HepG2 (cell line): ENCODE results near the gene PDK2. TPM values are rescaled to one million over a fixed set of nuclear protein-coding genes. Genes with fewer than 3 reads are reported as not detected.

Experiments
- BRD4 ChIP-seq: sonication (generic); formaldehyde crosslinking; IDR thresholded peaks from 2 replicates; pipeline ENCODE4 v1.4.0; 2020; ENCODE audit warnings: missing genetic modification reagents
- FOXA3 ChIP-seq: IDR thresholded peaks from 2 replicates; pipeline ENCODE4 v1.6.1; 2016; ENCODE audit warnings: missing genetic modification reagents, missing compliant biosample characterization
- GATA4 ChIP-seq: sonication (generic); IDR thresholded peaks from 2 replicates; pipeline ENCODE4 v1.6.1; 2016; ENCODE audit warnings: antibody characterized with exemption, low read depth, borderline replicate concordance
- HNRNPLL ChIP-seq: fragments of 200-400 bp; formaldehyde crosslinking; IDR thresholded peaks from 2 replicates; pipeline ENCODE4 v1.6.1; 2017; ENCODE audit warnings: mild to moderate bottlenecking, low read depth, low read length; ENCODE audit not compliant: poor library complexity, severe bottlenecking
- KDM2A ChIP-seq: sonication (generic); formaldehyde crosslinking; IDR thresholded peaks from 2 replicates; pipeline ENCODE4 v1.4.0; 2020; ENCODE audit warnings: low read depth, missing genetic modification reagents, borderline replicate concordance
- POLR2A ChIP-seq, 2 experiments: IDR thresholded peaks; 2 replicates each; pipeline ENCODE4 v1.6.1; 2011; ENCODE audit warnings: low read depth in 2 of 2, low read length in 2 of 2, mild to moderate bottlenecking in 1 of 2, moderate library complexity in 1 of 2; ENCODE audit not compliant: insufficient read depth in 1 of 2
- RBFOX2 ChIP-seq: fragments of 200-400 bp; formaldehyde crosslinking; IDR thresholded peaks from 2 replicates; pipeline ENCODE4 v1.6.1; 2017; ENCODE audit warnings: low read depth, mild to moderate bottlenecking, low read length
- RXRA ChIP-seq: sonication (generic); formaldehyde crosslinking; IDR thresholded peaks from 2 replicates; pipeline ENCODE4 v1.5.1; 2020; ENCODE audit warnings: missing genetic modification reagents
- SMARCE1 ChIP-seq: fragments of 450-650 bp; IDR thresholded peaks from 2 replicates; pipeline ENCODE4 v1.6.1; 2017; ENCODE audit warnings: borderline replicate concordance
- SNAPC2 ChIP-seq: sonication (generic); formaldehyde crosslinking; IDR thresholded peaks from 2 replicates; pipeline ENCODE4 v1.8.1; 2022; ENCODE audit warnings: mild to moderate bottlenecking, missing genetic modification reagents
- TOE1 ChIP-seq: sonication (generic); formaldehyde crosslinking; IDR thresholded peaks from 2 replicates; pipeline ENCODE4 v1.4.0; 2020; ENCODE audit warnings: mild to moderate bottlenecking, missing genetic modification reagents
- TOPORS ChIP-seq: sonication (generic); formaldehyde crosslinking; IDR thresholded peaks from 2 replicates; pipeline ENCODE4 v1.8.0; 2023; ENCODE audit warnings: mild to moderate bottlenecking, missing genetic modification reagents
- XRCC5 ChIP-seq: fragments of 200-400 bp; formaldehyde crosslinking; optimal IDR thresholded peaks from 2 replicates; pipeline ENCODE3; 2017; ENCODE audit warnings: mild to moderate bottlenecking, low read length
- ZFY ChIP-seq: sonication (generic); formaldehyde crosslinking; IDR thresholded peaks from 2 replicates; pipeline ENCODE4 v1.4.0; 2020; ENCODE audit warnings: missing genetic modification reagents
- ZNF121 ChIP-seq: sonication (generic); formaldehyde crosslinking; IDR thresholded peaks from 2 replicates; pipeline ENCODE4 v1.5.0; 2020; ENCODE audit warnings: mild to moderate bottlenecking, missing genetic modification reagents
- ZNF136 ChIP-seq: sonication (generic); formaldehyde crosslinking; IDR thresholded peaks from 2 replicates; pipeline ENCODE4 v1.8.1; 2022; ENCODE audit warnings: low read depth, mild to moderate bottlenecking, moderate library complexity, missing genetic modification reagents
- ZNF24 ChIP-seq: fragments of 450-650 bp; IDR thresholded peaks from 2 replicates; pipeline ENCODE4 v1.6.1; 2017; ENCODE audit warnings: antibody characterized with exemption, mild to moderate bottlenecking
- ZNF589 ChIP-seq: sonication (generic); formaldehyde crosslinking; conservative IDR thresholded peaks from 2 replicates; pipeline ENCODE4 v1.8.0; 2022; ENCODE audit warnings: mild to moderate bottlenecking, moderate library complexity, missing genetic modification reagents
- ZNF614 ChIP-seq: IDR thresholded peaks from 2 replicates; pipeline ENCODE4 v1.6.1; 2018; ENCODE audit warnings: missing biosample characterization, missing genetic modification reagents, inconsistent platforms, borderline replicate concordance
- ZNF850 ChIP-seq: sonication (generic); formaldehyde crosslinking; conservative IDR thresholded peaks from 2 replicates; pipeline ENCODE4 v1.9.0; 2021; ENCODE audit warnings: mild to moderate bottlenecking, missing genetic modification reagents
- polyA plus RNA-seq, 8 experiments: library from polyadenylated mRNA; depleted of rRNA in 3 of 8; stranded (reverse) in 7 of 8; unstranded in 1 of 8; fragments of >200 nt; fragmentation: Illumina TruSeq in 4 of 8; extraction: Trizol in 4 of 8; gene quantifications; 2 replicates each; pipeline versions ENCODE4 v1.2.1 to v1.2.3, GENCODE V29; 2011 to 2016; ENCODE audit warnings: low read depth in 4 of 8, missing spikeins in 1 of 8, mixed read lengths in 1 of 8; ENCODE audit not compliant: insufficient read depth in 1 of 8
- total RNA-seq, 5 experiments: library from RNA; depleted of rRNA; stranded (reverse); fragments of >200 nt; fragmentation: Illumina TruSeq; extraction: Trizol; gene quantifications; 2 replicates each; pipeline ENCODE4 v1.2.3, GENCODE V29; 2016; ENCODE audit warnings: low read depth in 1 of 5
- TF ChIP-seq, protein P1 (sequence below): IDR thresholded peaks from 2 replicates; pipeline ENCODE4 v1.6.1; 2016; ENCODE audit warnings: missing compliant biosample characterization, missing genetic modification reagents, borderline replicate concordance
- TF ChIP-seq, protein P2 (sequence below): sonication (generic); formaldehyde crosslinking; IDR thresholded peaks from 2 replicates; pipeline ENCODE4 v1.4.0; 2020; ENCODE audit warnings: missing genetic modification reagents, borderline replicate concordance
- TF ChIP-seq, protein P3 (sequence below): sonication (generic); formaldehyde crosslinking; IDR thresholded peaks from 2 replicates; pipeline ENCODE4 v1.8.1; 2023; ENCODE audit warnings: mild to moderate bottlenecking, missing genetic modification reagents

PDK2 gene
- total and polyA plus RNA-seq, 2 of the 13 experiments (the other 11 are each of a cell fraction or from before 2014, with no cell fraction given), result 18.5 to 59.7 TPM

DNA sequence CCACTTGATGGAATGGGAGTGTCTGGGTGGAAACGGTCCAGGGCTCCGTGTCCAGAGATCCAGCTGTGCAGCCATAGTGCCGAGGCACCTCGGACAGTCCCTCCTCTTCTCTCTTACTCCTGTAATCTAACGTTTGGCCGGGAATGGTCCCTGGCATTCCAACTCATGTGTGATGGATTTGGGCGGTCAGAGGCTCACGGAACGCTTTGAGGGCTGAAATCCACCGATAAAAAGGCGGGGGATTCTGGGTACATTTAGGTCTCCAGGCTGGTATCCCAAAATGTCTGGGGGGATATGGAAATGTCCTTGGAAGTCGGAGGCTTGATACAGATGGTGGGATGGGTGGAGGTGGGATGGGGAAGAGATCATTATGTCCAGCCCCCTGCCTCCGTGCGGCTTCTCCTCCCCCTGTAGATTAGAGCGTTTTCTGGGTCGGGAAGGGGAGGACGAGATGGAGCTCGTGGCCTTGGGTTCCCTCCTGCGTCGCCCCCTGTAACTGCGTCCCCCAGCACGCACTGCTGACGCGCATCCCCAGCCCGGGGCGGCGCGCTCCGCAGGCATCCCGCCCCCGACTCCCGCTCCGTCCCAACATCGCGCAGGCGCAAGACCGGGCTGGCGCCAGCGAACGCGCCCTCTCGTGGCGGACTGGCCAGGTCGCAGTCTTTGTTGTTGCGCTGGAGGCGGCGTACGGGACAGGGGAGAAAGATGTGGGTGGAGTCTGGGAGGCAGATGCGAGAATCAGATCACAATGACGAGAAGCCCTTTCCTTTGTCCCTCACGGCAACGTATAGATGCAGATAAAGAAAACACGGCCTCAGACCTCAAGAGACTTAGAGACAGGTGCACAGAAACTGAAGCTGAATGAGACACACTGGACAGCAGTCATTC lies 66.1 kb downstream of the PDK2 start (continued):
- TF ChIP-seq, protein P1, sequence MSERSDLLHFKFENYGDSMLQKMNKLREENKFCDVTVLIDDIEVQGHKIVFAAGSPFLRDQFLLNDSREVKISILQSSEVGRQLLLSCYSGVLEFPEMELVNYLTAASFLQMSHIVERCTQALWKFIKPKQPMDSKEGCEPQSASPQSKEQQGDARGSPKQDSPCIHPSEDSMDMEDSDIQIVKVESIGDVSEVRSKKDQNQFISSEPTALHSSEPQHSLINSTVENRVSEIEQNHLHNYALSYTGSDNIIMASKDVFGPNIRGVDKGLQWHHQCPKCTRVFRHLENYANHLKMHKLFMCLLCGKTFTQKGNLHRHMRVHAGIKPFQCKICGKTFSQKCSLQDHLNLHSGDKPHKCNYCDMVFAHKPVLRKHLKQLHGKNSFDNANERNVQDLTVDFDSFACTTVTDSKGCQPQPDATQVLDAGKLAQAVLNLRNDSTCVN (CRISPR knock-in tag), result no peak
- no peak for TF ChIP-seq POLR2A (IDR thresholded peaks at IDR 0.05; ENCODE audit: insufficient read depth in 1 of 2, low read depth in 2 of 2, low read length in 2 of 2)
- no peak for TF ChIP-seq TOPORS (CRISPR knock-in tag)
- peak; percentile 88 for TF ChIP-seq ZNF121 (CRISPR knock-in tag)
- 0 out of 2 replicates have a peak, but pooled peaks have one; percentile 21 for TF ChIP-seq ZFY (CRISPR knock-in tag)
- peak; percentile 98 for TF ChIP-seq XRCC5
- peak; percentile 79; the same call in 1 of the 2 replicates for TF ChIP-seq ZNF614 (CRISPR knock-in tag)
- no peak for TF ChIP-seq BRD4 (CRISPR knock-in tag)
- no peak; the same call in 1 of the 2 replicates for TF ChIP-seq ZNF589
- peak; percentile 98 for TF ChIP-seq KDM2A
- TF ChIP-seq, protein P2, sequence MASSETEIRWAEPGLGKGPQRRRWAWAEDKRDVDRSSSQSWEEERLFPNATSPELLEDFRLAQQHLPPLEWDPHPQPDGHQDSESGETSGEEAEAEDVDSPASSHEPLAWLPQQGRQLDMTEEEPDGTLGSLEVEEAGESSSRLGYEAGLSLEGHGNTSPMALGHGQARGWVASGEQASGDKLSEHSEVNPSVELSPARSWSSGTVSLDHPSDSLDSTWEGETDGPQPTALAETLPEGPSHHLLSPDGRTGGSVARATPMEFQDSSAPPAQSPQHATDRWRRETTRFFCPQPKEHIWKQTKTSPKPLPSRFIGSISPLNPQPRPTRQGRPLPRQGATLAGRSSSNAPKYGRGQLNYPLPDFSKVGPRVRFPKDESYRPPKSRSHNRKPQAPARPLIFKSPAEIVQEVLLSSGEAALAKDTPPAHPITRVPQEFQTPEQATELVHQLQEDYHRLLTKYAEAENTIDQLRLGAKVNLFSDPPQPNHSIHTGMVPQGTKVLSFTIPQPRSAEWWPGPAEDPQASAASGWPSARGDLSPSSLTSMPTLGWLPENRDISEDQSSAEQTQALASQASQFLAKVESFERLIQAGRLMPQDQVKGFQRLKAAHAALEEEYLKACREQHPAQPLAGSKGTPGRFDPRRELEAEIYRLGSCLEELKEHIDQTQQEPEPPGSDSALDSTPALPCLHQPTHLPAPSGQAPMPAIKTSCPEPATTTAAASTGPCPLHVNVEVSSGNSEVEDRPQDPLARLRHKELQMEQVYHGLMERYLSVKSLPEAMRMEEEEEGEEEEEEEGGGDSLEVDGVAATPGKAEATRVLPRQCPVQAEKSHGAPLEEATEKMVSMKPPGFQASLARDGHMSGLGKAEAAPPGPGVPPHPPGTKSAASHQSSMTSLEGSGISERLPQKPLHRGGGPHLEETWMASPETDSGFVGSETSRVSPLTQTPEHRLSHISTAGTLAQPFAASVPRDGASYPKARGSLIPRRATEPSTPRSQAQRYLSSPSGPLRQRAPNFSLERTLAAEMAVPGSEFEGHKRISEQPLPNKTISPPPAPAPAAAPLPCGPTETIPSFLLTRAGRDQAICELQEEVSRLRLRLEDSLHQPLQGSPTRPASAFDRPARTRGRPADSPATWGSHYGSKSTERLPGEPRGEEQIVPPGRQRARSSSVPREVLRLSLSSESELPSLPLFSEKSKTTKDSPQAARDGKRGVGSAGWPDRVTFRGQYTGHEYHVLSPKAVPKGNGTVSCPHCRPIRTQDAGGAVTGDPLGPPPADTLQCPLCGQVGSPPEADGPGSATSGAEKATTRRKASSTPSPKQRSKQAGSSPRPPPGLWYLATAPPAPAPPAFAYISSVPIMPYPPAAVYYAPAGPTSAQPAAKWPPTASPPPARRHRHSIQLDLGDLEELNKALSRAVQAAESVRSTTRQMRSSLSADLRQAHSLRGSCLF, result no peak
- 0 out of 2 replicates have a peak, but pooled peaks have one; percentile 25 for TF ChIP-seq RBFOX2
- TF ChIP-seq ZNF136 (CRISPR knock-in tag), result no peak
- no peak for TF ChIP-seq ZNF850 (CRISPR knock-in tag)
- TF ChIP-seq, protein P3, sequence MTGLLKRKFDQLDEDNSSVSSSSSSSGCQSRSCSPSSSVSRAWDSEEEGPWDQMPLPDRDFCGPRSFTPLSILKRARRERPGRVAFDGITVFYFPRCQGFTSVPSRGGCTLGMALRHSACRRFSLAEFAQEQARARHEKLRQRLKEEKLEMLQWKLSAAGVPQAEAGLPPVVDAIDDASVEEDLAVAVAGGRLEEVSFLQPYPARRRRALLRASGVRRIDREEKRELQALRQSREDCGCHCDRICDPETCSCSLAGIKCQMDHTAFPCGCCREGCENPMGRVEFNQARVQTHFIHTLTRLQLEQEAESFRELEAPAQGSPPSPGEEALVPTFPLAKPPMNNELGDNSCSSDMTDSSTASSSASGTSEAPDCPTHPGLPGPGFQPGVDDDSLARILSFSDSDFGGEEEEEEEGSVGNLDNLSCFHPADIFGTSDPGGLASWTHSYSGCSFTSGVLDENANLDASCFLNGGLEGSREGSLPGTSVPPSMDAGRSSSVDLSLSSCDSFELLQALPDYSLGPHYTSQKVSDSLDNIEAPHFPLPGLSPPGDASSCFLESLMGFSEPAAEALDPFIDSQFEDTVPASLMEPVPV (CRISPR knock-in tag), result 0 out of 2 replicates have a peak, but pooled peaks have one; percentile 13
- no peak for TF ChIP-seq TOE1 (CRISPR knock-in tag)
- no peak for TF ChIP-seq SMARCE1
- peak; percentile 53; the same call in 1 of the 2 replicates for TF ChIP-seq FOXA3 (CRISPR knock-in tag)
- no peak for TF ChIP-seq ZNF24
- TF ChIP-seq HNRNPLL, result peak; percentile 80
- TF ChIP-seq SNAPC2 (CRISPR knock-in tag), result no peak
- TF ChIP-seq RXRA (CRISPR knock-in tag), result peak; percentile 68
- no peak for TF ChIP-seq GATA4
